PC-9 (cell line): ENCODE measurements around the gene FUOM.

Experiments
- EZH2 ChIP-seq: fragments of 200-600 bp; sonication (generic); IDR thresholded peaks from 2 replicates; pipeline ENCODE4 v1.8.0; 2017; ENCODE audit warnings: antibody characterized with exemption, low read depth
- TF ChIP-seq, protein P1 (sequence below): fragments of 200-600 bp; sonication (generic); conservative IDR thresholded peaks from 2 replicates; pipeline ENCODE4 v1.6.1; 2017; ENCODE audit warnings: mixed run types, antibody characterized with exemption, mild to moderate bottlenecking, moderate library complexity

DNA sequence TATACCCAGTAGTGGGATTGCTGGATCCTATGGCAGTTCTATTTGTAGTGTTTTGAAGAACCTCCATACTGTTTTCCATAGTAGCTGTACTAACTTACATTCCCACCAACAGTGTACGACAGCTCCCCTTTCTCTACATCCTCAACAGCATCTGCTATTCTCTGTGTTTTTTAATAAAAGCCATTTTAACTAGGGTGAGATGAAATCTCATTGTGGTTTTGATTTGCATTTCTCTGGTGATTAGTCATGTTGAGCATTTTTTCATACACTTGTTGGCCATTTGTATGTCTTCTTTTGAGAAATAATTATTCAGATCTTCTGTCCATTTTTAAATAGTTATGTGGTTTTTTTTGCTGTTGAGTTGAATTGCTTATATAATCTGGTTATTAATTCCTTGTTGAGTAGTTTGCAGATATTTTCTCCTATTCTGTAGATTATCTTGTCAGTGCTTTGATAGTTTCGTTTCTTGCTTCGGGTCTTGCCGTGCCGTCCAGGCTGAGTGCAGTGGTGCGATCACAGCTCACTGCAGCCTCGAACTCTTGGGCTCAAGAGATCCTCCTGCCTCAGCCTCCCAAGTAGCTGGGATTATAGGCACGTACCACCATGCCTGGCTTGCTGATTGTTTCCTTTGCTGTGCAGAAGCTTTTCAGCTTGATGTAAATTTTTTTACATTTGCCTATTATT lies 48.2 kb upstream of the FUOM start:
- TF ChIP-seq, protein P1, sequence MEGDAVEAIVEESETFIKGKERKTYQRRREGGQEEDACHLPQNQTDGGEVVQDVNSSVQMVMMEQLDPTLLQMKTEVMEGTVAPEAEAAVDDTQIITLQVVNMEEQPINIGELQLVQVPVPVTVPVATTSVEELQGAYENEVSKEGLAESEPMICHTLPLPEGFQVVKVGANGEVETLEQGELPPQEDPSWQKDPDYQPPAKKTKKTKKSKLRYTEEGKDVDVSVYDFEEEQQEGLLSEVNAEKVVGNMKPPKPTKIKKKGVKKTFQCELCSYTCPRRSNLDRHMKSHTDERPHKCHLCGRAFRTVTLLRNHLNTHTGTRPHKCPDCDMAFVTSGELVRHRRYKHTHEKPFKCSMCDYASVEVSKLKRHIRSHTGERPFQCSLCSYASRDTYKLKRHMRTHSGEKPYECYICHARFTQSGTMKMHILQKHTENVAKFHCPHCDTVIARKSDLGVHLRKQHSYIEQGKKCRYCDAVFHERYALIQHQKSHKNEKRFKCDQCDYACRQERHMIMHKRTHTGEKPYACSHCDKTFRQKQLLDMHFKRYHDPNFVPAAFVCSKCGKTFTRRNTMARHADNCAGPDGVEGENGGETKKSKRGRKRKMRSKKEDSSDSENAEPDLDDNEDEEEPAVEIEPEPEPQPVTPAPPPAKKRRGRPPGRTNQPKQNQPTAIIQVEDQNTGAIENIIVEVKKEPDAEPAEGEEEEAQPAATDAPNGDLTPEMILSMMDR = no peak
- TF ChIP-seq EZH2 = no peak
